A549 (cell line): Measurements from ENCODE around the gene RPL10. TPM values are rescaled to one million over a fixed set of nuclear protein-coding genes. Genes with fewer than 3 reads are reported as not detected.
A peak's percentile ranks its signal among the peaks of the same experiment; 100 is the strongest.

Experiments
- CBX2 ChIP-seq: fragments of 200-600 bp; sonication (generic); IDR thresholded peaks from 2 replicates; pipeline ENCODE4 v1.6.1; 2016; ENCODE audit warnings: low read depth, mild to moderate bottlenecking, borderline replicate concordance
- CEBPB ChIP-seq, 2 experiments: fragments of >200 bp in 1 of 2; sonication (Bioruptor Twin) in 1 of 2; formaldehyde crosslinking in 1 of 2; IDR thresholded peaks; 2 replicates each; pipeline ENCODE4 v1.6.1; 2012 to 2016
- EHMT2 ChIP-seq: fragments of 200-600 bp; sonication (generic); IDR thresholded peaks from 2 replicates; pipeline ENCODE4 v1.6.1; 2016; ENCODE audit warnings: antibody characterized with exemption, low read depth, mild to moderate bottlenecking, moderate library complexity
- EP300 ChIP-seq, 2 experiments: fragments of >200 bp; sonication (Bioruptor Twin); formaldehyde crosslinking; IDR thresholded peaks; 2 replicates in 1 of 2; 3 replicates in 1 of 2; pipeline ENCODE4 v1.6.1; 2016 to 2017
- ESRRA ChIP-seq: fragments of 150-350 bp; IDR thresholded peaks from 2 replicates; pipeline ENCODE4 v1.6.1; 2014; ENCODE audit warnings: mild to moderate bottlenecking, low read length, borderline replicate concordance
- FOSB ChIP-seq: fragments of 250-450 bp; sonication (Bioruptor Pico); IDR thresholded peaks from 2 replicates; pipeline ENCODE4 v1.5.0; 2020; ENCODE audit warnings: mild to moderate bottlenecking, moderate library complexity
- GATA3 ChIP-seq: IDR thresholded peaks from 2 replicates; pipeline ENCODE4 v1.6.1; 2012; ENCODE audit warnings: borderline replicate concordance
- HEYL ChIP-seq: fragments of 250-450 bp; sonication (Bioruptor Pico); IDR thresholded peaks from 2 replicates; pipeline ENCODE4 v1.8.0; 2021; ENCODE audit warnings: mild to moderate bottlenecking, moderate library complexity
- HOXA7 ChIP-seq: fragments of 250-450 bp; sonication (Bioruptor Pico); IDR thresholded peaks from 2 replicates; pipeline ENCODE4 v1.5.0; 2020; ENCODE audit warnings: mild to moderate bottlenecking, moderate library complexity
- HOXB13 ChIP-seq: fragments of 250-450 bp; sonication (Bioruptor Pico); IDR thresholded peaks from 2 replicates; pipeline ENCODE4 v1.5.0; 2020; ENCODE audit warnings: low read depth, mild to moderate bottlenecking, moderate library complexity
- KDM1A ChIP-seq: fragments of 200-600 bp; sonication (generic); IDR thresholded peaks from 2 replicates; pipeline ENCODE4 v1.6.1; 2016; ENCODE audit warnings: low read depth, mild to moderate bottlenecking
- KDM5A ChIP-seq: fragments of 200-600 bp; sonication (generic); IDR thresholded peaks from 2 replicates; pipeline ENCODE4 v1.6.1; 2016; ENCODE audit warnings: antibody characterized with exemption, mild to moderate bottlenecking
- MAFK ChIP-seq: fragments of 450-650 bp; IDR thresholded peaks from 2 replicates; pipeline ENCODE4 v1.6.1; 2014; ENCODE audit not compliant: partially characterized antibody
- NPAS2 ChIP-seq: fragments of 250-450 bp; sonication (Bioruptor Pico); IDR thresholded peaks from 2 replicates; pipeline ENCODE4 v1.8.0; 2022; ENCODE audit warnings: mild to moderate bottlenecking, moderate library complexity, borderline replicate concordance
- PHF8 ChIP-seq: fragments of 200-600 bp; sonication (generic); IDR thresholded peaks from 2 replicates; pipeline ENCODE4 v1.6.1; 2016; ENCODE audit warnings: low read depth, mild to moderate bottlenecking, antibody characterized with exemption, moderate library complexity, borderline replicate concordance
- POLR2A ChIP-seq: IDR thresholded peaks from 2 replicates; pipeline ENCODE4 v1.6.1; 2012; ENCODE audit warnings: mild to moderate bottlenecking, low read length
- POLR2AphosphoS2 ChIP-seq: conservative IDR thresholded peaks from 2 replicates; pipeline ENCODE4 v1.6.1; 2012; ENCODE audit warnings: low read length, improper control_type of control experiment, inconsistent platforms
- RCOR1 ChIP-seq: fragments of 150-350 bp; IDR thresholded peaks from 2 replicates; pipeline ENCODE4 v1.6.1; 2014; ENCODE audit warnings: antibody characterized with exemption, low read length, low read depth
- REST ChIP-seq: fragments of 200-600 bp; sonication (generic); IDR thresholded peaks from 2 replicates; pipeline ENCODE4 v1.6.1; 2016; ENCODE audit warnings: antibody characterized with exemption, mild to moderate bottlenecking, moderate library complexity
- RNF2 ChIP-seq: fragments of 200-600 bp; sonication (generic); IDR thresholded peaks from 2 replicates; pipeline ENCODE4 v1.6.1; 2016; ENCODE audit warnings: low read depth, mild to moderate bottlenecking, antibody characterized with exemption, moderate library complexity, borderline replicate concordance
- SMC3 ChIP-seq: fragments of >200 bp; sonication (Bioruptor Twin); formaldehyde crosslinking; IDR thresholded peaks from 3 replicates; pipeline ENCODE4 v1.6.1; 2018; ENCODE audit warnings: inconsistent platforms
- SREBF2 ChIP-seq: fragments of 450-650 bp; IDR thresholded peaks from 2 replicates; pipeline ENCODE4 v1.6.1; 2014; ENCODE audit warnings: mild to moderate bottlenecking, moderate library complexity
- TFCP2L1 ChIP-seq: fragments of 250-450 bp; sonication (Bioruptor Pico); IDR thresholded peaks from 2 replicates; pipeline ENCODE4 v1.5.0; 2021; ENCODE audit warnings: mild to moderate bottlenecking
- TP53 ChIP-seq: fragments of 250-450 bp; sonication (Bioruptor Pico); IDR thresholded peaks from 2 replicates; pipeline ENCODE4 v1.5.0; 2021; ENCODE audit warnings: mild to moderate bottlenecking, moderate library complexity
- ZFP36 ChIP-seq: fragments of 450-650 bp; IDR thresholded peaks from 2 replicates; pipeline ENCODE4 v1.6.1; 2014; ENCODE audit warnings: borderline replicate concordance; ENCODE audit not compliant: partially characterized antibody
- ZSCAN20 ChIP-seq: fragments of 250-450 bp; sonication (Bioruptor Pico); IDR thresholded peaks from 2 replicates; pipeline ENCODE4 v1.8.0; 2022; ENCODE audit warnings: mild to moderate bottlenecking, moderate library complexity
- polyA plus RNA-seq, 4 experiments: library from polyadenylated mRNA; depleted of rRNA in 3 of 4; stranded (reverse); fragments of >200 nt; fragmentation: RNase III in 1 of 4; extraction: RNeasy Plus Mini Kit Qiagen cat#74134 plus additional on column Dnase treatment in 1 of 4; gene quantifications; 2 replicates in 3 of 4; 3 replicates in 1 of 4; pipeline ENCODE4 v1.2.3, GENCODE V29; 2011 to 2017
- TF ChIP-seq, protein P1 (sequence below): fragments of 450-650 bp; IDR thresholded peaks from 2 replicates; pipeline ENCODE4 v1.6.1; 2014; ENCODE audit warnings: antibody characterized with exemption
- TF ChIP-seq, protein P2 (sequence below): fragments of >200 bp; sonication (Bioruptor Twin); formaldehyde crosslinking; IDR thresholded peaks from 2 replicates; pipeline ENCODE4 v1.6.1; 2016
- TF ChIP-seq, protein P3 (sequence below): fragments of >200 bp; sonication (Bioruptor Twin); formaldehyde crosslinking; IDR thresholded peaks from 3 replicates; pipeline ENCODE4 v1.6.1; 2016
- TF ChIP-seq, protein P4 (sequence below): fragments of 250-450 bp; sonication (Bioruptor Pico); IDR thresholded peaks from 2 replicates; pipeline ENCODE4 v1.5.0; 2021; ENCODE audit warnings: mild to moderate bottlenecking, moderate library complexity, borderline replicate concordance
- TF ChIP-seq, protein P5 (sequence below): fragments of 150-350 bp; IDR thresholded peaks from 2 replicates; pipeline ENCODE4 v1.6.1; 2014; ENCODE audit warnings: low read depth, mild to moderate bottlenecking, low read length
- TF ChIP-seq, protein P6 (sequence below): fragments of 250-450 bp; sonication (Bioruptor Pico); IDR thresholded peaks from 2 replicates; pipeline ENCODE4 v1.5.0; 2020; ENCODE audit warnings: low read depth, mild to moderate bottlenecking, moderate library complexity

RPL10 gene
- polyA plus RNA-seq, 2 of the 4 experiments (the other 2 are of a cell fraction): 3,216 to 4,804 TPM

GRCh38 chrX:154401045-154401799, 3.0 kb downstream of the RPL10 start (continued):
- TF ChIP-seq, protein P1, sequence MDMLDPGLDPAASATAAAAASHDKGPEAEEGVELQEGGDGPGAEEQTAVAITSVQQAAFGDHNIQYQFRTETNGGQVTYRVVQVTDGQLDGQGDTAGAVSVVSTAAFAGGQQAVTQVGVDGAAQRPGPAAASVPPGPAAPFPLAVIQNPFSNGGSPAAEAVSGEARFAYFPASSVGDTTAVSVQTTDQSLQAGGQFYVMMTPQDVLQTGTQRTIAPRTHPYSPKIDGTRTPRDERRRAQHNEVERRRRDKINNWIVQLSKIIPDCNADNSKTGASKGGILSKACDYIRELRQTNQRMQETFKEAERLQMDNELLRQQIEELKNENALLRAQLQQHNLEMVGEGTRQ: no peak
- TF ChIP-seq ZSCAN20 (no peak), NPAS2 (CRISPR knock-in tag) (no peak), GATA3 (no peak), SREBF2 (no peak), SMC3 (no peak), ZFP36 (no peak), POLR2A (peak; percentile 37), HOXA7 (CRISPR knock-in tag) (peak; percentile 98), FOSB (CRISPR knock-in tag) (peak; percentile 98), TP53 (peak; percentile 98), KDM5A (no peak), REST (peak; percentile 48), TFCP2L1 (CRISPR knock-in tag) (peak; percentile 98), ESRRA (0 out of 2 replicates have a peak, but pooled peaks have one; percentile 29), POLR2AphosphoS2 (peak; percentile 100), HOXB13 (CRISPR knock-in tag) (no peak), RNF2 (no peak), MAFK (no peak), RCOR1 (no peak), KDM1A (no peak), EP300 (IDR thresholded peaks at IDR 0.05) (no peak), CEBPB (IDR thresholded peaks at IDR 0.05) (no peak), HEYL (CRISPR knock-in tag) (no peak), CBX2 (no peak), EHMT2 (no peak), PHF8 (no peak)
- TF ChIP-seq, protein P2, sequence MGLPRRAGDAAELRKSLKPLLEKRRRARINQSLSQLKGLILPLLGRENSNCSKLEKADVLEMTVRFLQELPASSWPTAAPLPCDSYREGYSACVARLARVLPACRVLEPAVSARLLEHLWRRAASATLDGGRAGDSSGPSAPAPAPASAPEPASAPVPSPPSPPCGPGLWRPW: no peak
- TF ChIP-seq, protein P3, sequence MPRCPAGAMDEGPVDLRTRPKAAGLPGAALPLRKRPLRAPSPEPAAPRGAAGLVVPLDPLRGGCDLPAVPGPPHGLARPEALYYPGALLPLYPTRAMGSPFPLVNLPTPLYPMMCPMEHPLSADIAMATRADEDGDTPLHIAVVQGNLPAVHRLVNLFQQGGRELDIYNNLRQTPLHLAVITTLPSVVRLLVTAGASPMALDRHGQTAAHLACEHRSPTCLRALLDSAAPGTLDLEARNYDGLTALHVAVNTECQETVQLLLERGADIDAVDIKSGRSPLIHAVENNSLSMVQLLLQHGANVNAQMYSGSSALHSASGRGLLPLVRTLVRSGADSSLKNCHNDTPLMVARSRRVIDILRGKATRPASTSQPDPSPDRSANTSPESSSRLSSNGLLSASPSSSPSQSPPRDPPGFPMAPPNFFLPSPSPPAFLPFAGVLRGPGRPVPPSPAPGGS: peak; percentile 46; the same call in 2 of the 3 replicates
- TF ChIP-seq, protein P4, sequence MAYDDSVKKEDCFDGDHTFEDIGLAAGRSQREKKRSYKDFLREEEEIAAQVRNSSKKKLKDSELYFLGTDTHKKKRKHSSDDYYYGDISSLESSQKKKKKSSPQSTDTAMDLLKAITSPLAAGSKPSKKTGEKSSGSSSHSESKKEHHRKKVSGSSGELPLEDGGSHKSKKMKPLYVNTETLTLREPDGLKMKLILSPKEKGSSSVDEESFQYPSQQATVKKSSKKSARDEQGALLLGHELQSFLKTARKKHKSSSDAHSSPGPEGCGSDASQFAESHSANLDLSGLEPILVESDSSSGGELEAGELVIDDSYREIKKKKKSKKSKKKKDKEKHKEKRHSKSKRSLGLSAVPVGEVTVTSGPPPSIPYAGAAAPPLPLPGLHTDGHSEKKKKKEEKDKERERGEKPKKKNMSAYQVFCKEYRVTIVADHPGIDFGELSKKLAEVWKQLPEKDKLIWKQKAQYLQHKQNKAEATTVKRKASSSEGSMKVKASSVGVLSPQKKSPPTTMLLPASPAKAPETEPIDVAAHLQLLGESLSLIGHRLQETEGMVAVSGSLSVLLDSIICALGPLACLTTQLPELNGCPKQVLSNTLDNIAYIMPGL (CRISPR knock-in tag): peak; percentile 46; the same call in 1 of the 2 replicates
- TF ChIP-seq, protein P5, sequence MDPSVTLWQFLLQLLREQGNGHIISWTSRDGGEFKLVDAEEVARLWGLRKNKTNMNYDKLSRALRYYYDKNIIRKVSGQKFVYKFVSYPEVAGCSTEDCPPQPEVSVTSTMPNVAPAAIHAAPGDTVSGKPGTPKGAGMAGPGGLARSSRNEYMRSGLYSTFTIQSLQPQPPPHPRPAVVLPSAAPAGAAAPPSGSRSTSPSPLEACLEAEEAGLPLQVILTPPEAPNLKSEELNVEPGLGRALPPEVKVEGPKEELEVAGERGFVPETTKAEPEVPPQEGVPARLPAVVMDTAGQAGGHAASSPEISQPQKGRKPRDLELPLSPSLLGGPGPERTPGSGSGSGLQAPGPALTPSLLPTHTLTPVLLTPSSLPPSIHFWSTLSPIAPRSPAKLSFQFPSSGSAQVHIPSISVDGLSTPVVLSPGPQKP: no peak
- TF ChIP-seq, protein P6, sequence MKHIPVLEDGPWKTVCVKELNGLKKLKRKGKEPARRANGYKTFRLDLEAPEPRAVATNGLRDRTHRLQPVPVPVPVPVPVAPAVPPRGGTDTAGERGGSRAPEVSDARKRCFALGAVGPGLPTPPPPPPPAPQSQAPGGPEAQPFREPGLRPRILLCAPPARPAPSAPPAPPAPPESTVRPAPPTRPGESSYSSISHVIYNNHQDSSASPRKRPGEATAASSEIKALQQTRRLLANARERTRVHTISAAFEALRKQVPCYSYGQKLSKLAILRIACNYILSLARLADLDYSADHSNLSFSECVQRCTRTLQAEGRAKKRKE (CRISPR knock-in tag): peak; percentile 32; the same call in 1 of the 2 replicates
